Ovary (tissue), 3 donors: ENCODE data around the gene CCL2.

Experiments used
- CTCF ChIP-seq, 3 donors: fragments of 450-650 bp in 2 of 3; fragments of 200-600 bp in 1 of 3; IDR thresholded peaks; one replicate each; pipeline versions ENCODE4 v1.5.1 to v1.8.0; 2016 to 2022; ENCODE audit warnings: antibody characterized with exemption in 3 of 3, mild to moderate bottlenecking in 1 of 3
- EP300 ChIP-seq: sonication (generic); formaldehyde crosslinking; IDR thresholded peaks from one replicate; pipeline ENCODE4 v1.6.1; 2017; ENCODE audit warnings: antibody characterized with exemption
- POLR2A ChIP-seq: fragments of 450-650 bp; IDR thresholded peaks from one replicate; pipeline ENCODE4 v1.6.1; 2017; ENCODE audit warnings: antibody characterized with exemption, mild to moderate bottlenecking, moderate library complexity
- donor health status: DM: no; HTN: no; CAD: no.

DNA sequence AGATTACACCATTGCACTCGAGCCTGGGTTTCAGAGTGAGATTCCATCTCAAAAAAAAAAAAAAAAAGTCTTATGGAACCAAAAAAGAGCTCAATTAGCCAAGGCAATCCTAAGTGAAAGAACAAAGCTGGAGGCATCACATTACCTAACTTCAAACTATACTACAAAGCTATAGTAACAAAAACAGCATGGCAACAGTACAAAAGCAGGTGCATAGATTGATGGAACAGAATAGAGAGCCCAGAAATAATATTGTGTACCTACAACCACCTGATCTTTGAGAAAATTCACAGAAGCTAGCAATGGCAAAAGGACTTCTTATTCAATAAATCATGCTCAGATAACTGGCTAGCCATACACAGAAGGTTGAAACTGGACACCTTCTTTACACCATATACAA lies 24.7 kb upstream of the CCL2 start:
- TF ChIP-seq CTCF (IDR thresholded peaks at IDR 0.05) (no peak), POLR2A (no peak), EP300 (no peak)
